ENCODE measurements around the gene JPH4.

GRCh38 chr14:23600806-23601205, 22.2 kb upstream of the JPH4 start:
- no peak for TF ChIP-seq EZH2 (IDR thresholded peaks at IDR 0.05)
- TF ChIP-seq, protein P1, sequence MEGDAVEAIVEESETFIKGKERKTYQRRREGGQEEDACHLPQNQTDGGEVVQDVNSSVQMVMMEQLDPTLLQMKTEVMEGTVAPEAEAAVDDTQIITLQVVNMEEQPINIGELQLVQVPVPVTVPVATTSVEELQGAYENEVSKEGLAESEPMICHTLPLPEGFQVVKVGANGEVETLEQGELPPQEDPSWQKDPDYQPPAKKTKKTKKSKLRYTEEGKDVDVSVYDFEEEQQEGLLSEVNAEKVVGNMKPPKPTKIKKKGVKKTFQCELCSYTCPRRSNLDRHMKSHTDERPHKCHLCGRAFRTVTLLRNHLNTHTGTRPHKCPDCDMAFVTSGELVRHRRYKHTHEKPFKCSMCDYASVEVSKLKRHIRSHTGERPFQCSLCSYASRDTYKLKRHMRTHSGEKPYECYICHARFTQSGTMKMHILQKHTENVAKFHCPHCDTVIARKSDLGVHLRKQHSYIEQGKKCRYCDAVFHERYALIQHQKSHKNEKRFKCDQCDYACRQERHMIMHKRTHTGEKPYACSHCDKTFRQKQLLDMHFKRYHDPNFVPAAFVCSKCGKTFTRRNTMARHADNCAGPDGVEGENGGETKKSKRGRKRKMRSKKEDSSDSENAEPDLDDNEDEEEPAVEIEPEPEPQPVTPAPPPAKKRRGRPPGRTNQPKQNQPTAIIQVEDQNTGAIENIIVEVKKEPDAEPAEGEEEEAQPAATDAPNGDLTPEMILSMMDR (IDR thresholded peaks at IDR 0.05) = no peak
